Sigmoid colon (tissue), 4 donors: Measurements from ENCODE around the gene GRAMD1B.

Experiments used
- EP300 ChIP-seq, 4 donors: sonication (generic); formaldehyde crosslinking; IDR thresholded peaks; one replicate each; pipeline ENCODE4 v1.6.1; 2017; ENCODE audit warnings: antibody characterized with exemption in 4 of 4
- TF ChIP-seq, protein P1 (sequence below), 4 experiments: fragments of 450-650 bp in 3 of 4; fragments of 200-600 bp in 1 of 4; IDR thresholded peaks; one replicate each; pipeline ENCODE4 v1.5.1; 2016 to 2019; ENCODE audit warnings: antibody characterized with exemption in 4 of 4, mild to moderate bottlenecking in 3 of 4, moderate library complexity in 2 of 4

DNA sequence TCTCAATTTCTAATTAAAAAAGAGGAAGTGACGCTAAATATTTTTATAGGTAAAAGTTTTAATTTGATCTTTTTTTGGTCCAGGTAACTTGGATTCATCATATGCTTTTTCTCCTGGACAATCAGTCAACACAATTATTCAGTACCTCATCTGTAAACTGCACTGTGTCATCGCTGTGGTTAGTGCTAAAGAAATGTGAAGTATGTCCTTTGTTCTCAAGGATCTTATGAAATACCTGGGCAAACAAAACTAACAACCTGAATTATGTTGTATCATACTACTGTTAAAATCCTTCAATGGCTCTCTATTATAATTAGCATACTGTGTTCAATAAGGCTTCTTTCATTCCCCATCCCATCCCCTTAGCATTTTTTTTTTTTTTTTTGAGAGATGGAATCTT is 244.2 kb downstream of the GRAMD1B start:
- TF ChIP-seq, protein P1, sequence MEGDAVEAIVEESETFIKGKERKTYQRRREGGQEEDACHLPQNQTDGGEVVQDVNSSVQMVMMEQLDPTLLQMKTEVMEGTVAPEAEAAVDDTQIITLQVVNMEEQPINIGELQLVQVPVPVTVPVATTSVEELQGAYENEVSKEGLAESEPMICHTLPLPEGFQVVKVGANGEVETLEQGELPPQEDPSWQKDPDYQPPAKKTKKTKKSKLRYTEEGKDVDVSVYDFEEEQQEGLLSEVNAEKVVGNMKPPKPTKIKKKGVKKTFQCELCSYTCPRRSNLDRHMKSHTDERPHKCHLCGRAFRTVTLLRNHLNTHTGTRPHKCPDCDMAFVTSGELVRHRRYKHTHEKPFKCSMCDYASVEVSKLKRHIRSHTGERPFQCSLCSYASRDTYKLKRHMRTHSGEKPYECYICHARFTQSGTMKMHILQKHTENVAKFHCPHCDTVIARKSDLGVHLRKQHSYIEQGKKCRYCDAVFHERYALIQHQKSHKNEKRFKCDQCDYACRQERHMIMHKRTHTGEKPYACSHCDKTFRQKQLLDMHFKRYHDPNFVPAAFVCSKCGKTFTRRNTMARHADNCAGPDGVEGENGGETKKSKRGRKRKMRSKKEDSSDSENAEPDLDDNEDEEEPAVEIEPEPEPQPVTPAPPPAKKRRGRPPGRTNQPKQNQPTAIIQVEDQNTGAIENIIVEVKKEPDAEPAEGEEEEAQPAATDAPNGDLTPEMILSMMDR (IDR thresholded peaks at IDR 0.05): no peak
- TF ChIP-seq EP300 (IDR thresholded peaks at IDR 0.05): no peak
